Measurements from ENCODE around the gene CBFA2T2. TPM values are rescaled to one million over a fixed set of nuclear protein-coding genes. Genes with fewer than 3 reads are reported as not detected.

CBFA2T2 gene
- total RNA-seq, 1 donor from 2014 or later = 10.7 TPM

- peaks cover 47% of the 10 kb centered on the region for H3K4me1 ChIP-seq
- H3K9me3 ChIP-seq (replicated peaks) = no peaks in the 10 kb centered on the region
- no peaks in the 10 kb centered on the region for H3K27me3 ChIP-seq (ENCODE audit: low read depth)
- intact Hi-C loops (cut with micrococcal nuclease) = no loop called here
- H3K27ac ChIP-seq (replicated peaks) = peak overlapping the region; percentile 61
- H3K4me3 ChIP-seq = peak overlapping the region; percentile 25
- H3K36me3 ChIP-seq = no peaks in the 10 kb centered on the region
- no peak for TF ChIP-seq CTCF (IDR thresholded peaks at IDR 0.05; ENCODE audit: borderline replicate concordance)
- DNase-seq = no peak
Measured at GRCh38 chr20:33563788-33564187, 73.9 kb downstream of the CBFA2T2 start.

GRCh38 chr20:33566781-33567603 lies 77.1 kb downstream of the CBFA2T2 start:
- DNase-seq = no peak
- TF ChIP-seq CTCF (IDR thresholded peaks at IDR 0.05; ENCODE audit: borderline replicate concordance) = no peak
- no peak overlapping the region for H3K4me3 ChIP-seq
- H3K9me3 ChIP-seq (replicated peaks) = no peaks in the 10 kb centered on the region
- intact Hi-C loops (cut with micrococcal nuclease) = no loop called here
- H3K36me3 ChIP-seq = no peaks in the 10 kb centered on the region
- H3K27me3 ChIP-seq (ENCODE audit: low read depth) = no peaks in the 10 kb centered on the region
- H3K4me1 ChIP-seq = peaks cover 52% of the 10 kb centered on the region
- no peak overlapping the region for H3K27ac ChIP-seq (replicated peaks)

GRCh38 chr20:33567949-33568348 lies 78.1 kb downstream of the CBFA2T2 start:
- no peak for TF ChIP-seq CTCF (IDR thresholded peaks at IDR 0.05; ENCODE audit: borderline replicate concordance)
- Histone ChIP-seq H3K27me3 (ENCODE audit: low read depth) (no peaks in the 10 kb centered on the region), H3K27ac (replicated peaks) (peak overlapping the region; percentile 36), H3K4me1 (peaks cover 42% of the 10 kb centered on the region), H3K9me3 (replicated peaks) (no peaks in the 10 kb centered on the region), H3K4me3 (no peak overlapping the region), H3K36me3 (no peaks in the 10 kb centered on the region)
- intact Hi-C loops (cut with micrococcal nuclease) = no loop called here
- no peak for DNase-seq

GRCh38 chr20:33568378-33568777 lies 78.5 kb downstream of the CBFA2T2 start:
- Histone ChIP-seq H3K9me3 (replicated peaks) (no peaks in the 10 kb centered on the region), H3K4me1 (peaks cover 38% of the 10 kb centered on the region), H3K27ac (replicated peaks) (peak overlapping the region; percentile 36), H3K4me3 (no peak overlapping the region), H3K27me3 (ENCODE audit: low read depth) (no peaks in the 10 kb centered on the region), H3K36me3 (no peaks in the 10 kb centered on the region)
- peak; percentile 44 for DNase-seq
- no peak for TF ChIP-seq CTCF (IDR thresholded peaks at IDR 0.05; ENCODE audit: borderline replicate concordance)
- intact Hi-C loops (cut with micrococcal nuclease) = no loop called here

- H3K36me3 ChIP-seq = no peaks in the 10 kb centered on the region
- no peaks in the 10 kb centered on the region for H3K9me3 ChIP-seq (replicated peaks)
- H3K4me3 ChIP-seq = no peak overlapping the region
- H3K27ac ChIP-seq (replicated peaks) = peak overlapping the region; percentile 36
- TF ChIP-seq CTCF (IDR thresholded peaks at IDR 0.05; ENCODE audit: borderline replicate concordance) = no peak
- intact Hi-C loops (cut with micrococcal nuclease) = no loop called here
- H3K4me1 ChIP-seq = peaks cover 31% of the 10 kb centered on the region
- no peaks in the 10 kb centered on the region for H3K27me3 ChIP-seq (ENCODE audit: low read depth)
- peak; percentile 39 for DNase-seq
Measured at GRCh38 chr20:33568868-33569801, 79.2 kb downstream of the CBFA2T2 start.
